Measurements from ENCODE around the gene OXSR1.
"Not testable (repeated sequence)": the region's sequence is repeated elsewhere in the genome, so short reads cannot be mapped to it uniquely, and the experiment has no call there.

OXSR1 gene

GRCh38 chr3:38128303-38128655, 37.1 kb upstream of the OXSR1 start:
- DNase-seq, result no peak

- no peak for DNase-seq
These were observed 36.3 kb upstream of the OXSR1 start for GRCh38 chr3:38129058-38129457.

GRCh38 chr3:38130631-38131065, 34.7 kb upstream of the OXSR1 start:
- DNase-seq, result no peak

GRCh38 chr3:38131621-38132369, 33.5 kb upstream of the OXSR1 start:
- no peak for DNase-seq

- DNase-seq, result no peak
These were observed 32.2 kb upstream of the OXSR1 start for GRCh38 chr3:38133209-38133556.

- no peak for DNase-seq
These were observed 31.6 kb upstream of the OXSR1 start for GRCh38 chr3:38133557-38134405.

- DNase-seq, result not testable (repeated sequence)
These were observed 30.7 kb upstream of the OXSR1 start for GRCh38 chr3:38134517-38135143.

GRCh38 chr3:38135621-38136277, 29.6 kb upstream of the OXSR1 start:
- not testable (repeated sequence) for DNase-seq

GRCh38 chr3:38136393-38136776, 29.0 kb upstream of the OXSR1 start:
- no peak for DNase-seq

- DNase-seq, result peak; percentile 98
These were observed 28.3 kb upstream of the OXSR1 start, which contains the start of gene ACAA1 for GRCh38 chr3:38136777-38137614. Gene ACAA1, minus strand, starts transcription at chr3:38137127. Its CDS starts 92 bp downstream, at chr3:38137035.

GRCh38 chr3:38137615-38138348, 27.6 kb upstream of the OXSR1 start:
- DNase-seq, result no peak

- peak; percentile 89 for DNase-seq
These were observed 26.8 kb upstream of the OXSR1 start, which contains the start of gene MYD88 for GRCh38 chr3:38138349-38139190. Gene MYD88, plus strand, starts transcription at chr3:38138661. Its CDS starts 40 bp downstream, at chr3:38138701.

- no peak for DNase-seq
These were observed 26.1 kb upstream of the OXSR1 start for GRCh38 chr3:38139191-38139590.

GRCh38 chr3:38139652-38140051, 25.7 kb upstream of the OXSR1 start:
- no peak for DNase-seq

GRCh38 chr3:38140326-38141172, 24.8 kb upstream of the OXSR1 start:
- no peak for DNase-seq

GRCh38 chr3:38141173-38141951, 24.0 kb upstream of the OXSR1 start:
- DNase-seq, result no peak

GRCh38 chr3:38141952-38142273, 23.4 kb upstream of the OXSR1 start:
- DNase-seq, result no peak

- no peak for DNase-seq
These were observed 22.4 kb upstream of the OXSR1 start for GRCh38 chr3:38142959-38143358.

- no peak for DNase-seq
These were observed 21.8 kb upstream of the OXSR1 start for GRCh38 chr3:38143511-38143910.

All from activated CD8-positive, alpha-beta memory T cell treated with anti-CD3 and anti-CD28 coated beads, Interleukin-2, amount 50 U/mL, for 4 hours (primary cell).